Right atrium auricular region (tissue), 2 donors: Measurements from ENCODE around the gene SCAPER. TPM values are rescaled to one million over a fixed set of nuclear protein-coding genes. Genes with fewer than 3 reads are reported as not detected.
"Not testable (repeated sequence)": the region's sequence is repeated elsewhere in the genome, so short reads cannot be mapped to it uniquely, and the experiment has no call there.

Experiments used
- DNase-seq: peaks from one replicate; pipeline ENCODE4 v3.0.0-alpha.2; 2019; ENCODE audit warnings: low spot score
- H3K27ac ChIP-seq, 2 donors: fragments of 200-600 bp; sonication (generic); 1 replicate in 1 of 2; 2 replicates in 1 of 2; pipeline ENCODE4 v1.5.1; 2016 to 2019
- H3K27me3 ChIP-seq, 2 donors: fragments of 200-600 bp; sonication (generic); one replicate each; pipeline versions ENCODE4 v1.5.1 to v1.6.0; 2017 to 2019
- H3K36me3 ChIP-seq: fragments of 200-600 bp; sonication (generic); one replicate; pipeline ENCODE4 v1.5.1; 2016
- H3K4me1 ChIP-seq, 2 donors: fragments of 200-600 bp; sonication (generic); one replicate each; pipeline versions ENCODE4 v1.5.1 to v1.6.0; 2017 to 2019
- H3K4me3 ChIP-seq, 2 donors: fragments of 200-600 bp; sonication (generic); 1 replicate in 1 of 2; 2 replicates in 1 of 2; pipeline ENCODE4 v1.5.1; 2017 to 2019; ENCODE audit warnings: mild to moderate bottlenecking in 1 of 2, moderate library complexity in 1 of 2
- H3K9me3 ChIP-seq, 2 donors: fragments of 200-600 bp; sonication (generic); one replicate each; pipeline ENCODE4 v1.5.1; 2019
- total RNA-seq, 2 donors: library from RNA; depleted of rRNA; stranded (reverse); fragments of >200 nt; gene quantifications; one replicate each; pipeline ENCODE4 v1.1.0, GENCODE V29; 2016
- TF ChIP-seq, protein P1 (sequence below), 2 donors: fragments of 200-600 bp; sonication (generic); IDR thresholded peaks; one replicate each; pipeline ENCODE4 v1.5.1; 2019; ENCODE audit warnings: antibody characterized with exemption in 2 of 2

The SCAPER gene
- total RNA-seq, 2 donors from 2014 or later = 20.5 to 52.3 TPM

GRCh38 chr15:76839173-76839572 lies 66.0 kb downstream of the SCAPER start:
- TF ChIP-seq, protein P1, sequence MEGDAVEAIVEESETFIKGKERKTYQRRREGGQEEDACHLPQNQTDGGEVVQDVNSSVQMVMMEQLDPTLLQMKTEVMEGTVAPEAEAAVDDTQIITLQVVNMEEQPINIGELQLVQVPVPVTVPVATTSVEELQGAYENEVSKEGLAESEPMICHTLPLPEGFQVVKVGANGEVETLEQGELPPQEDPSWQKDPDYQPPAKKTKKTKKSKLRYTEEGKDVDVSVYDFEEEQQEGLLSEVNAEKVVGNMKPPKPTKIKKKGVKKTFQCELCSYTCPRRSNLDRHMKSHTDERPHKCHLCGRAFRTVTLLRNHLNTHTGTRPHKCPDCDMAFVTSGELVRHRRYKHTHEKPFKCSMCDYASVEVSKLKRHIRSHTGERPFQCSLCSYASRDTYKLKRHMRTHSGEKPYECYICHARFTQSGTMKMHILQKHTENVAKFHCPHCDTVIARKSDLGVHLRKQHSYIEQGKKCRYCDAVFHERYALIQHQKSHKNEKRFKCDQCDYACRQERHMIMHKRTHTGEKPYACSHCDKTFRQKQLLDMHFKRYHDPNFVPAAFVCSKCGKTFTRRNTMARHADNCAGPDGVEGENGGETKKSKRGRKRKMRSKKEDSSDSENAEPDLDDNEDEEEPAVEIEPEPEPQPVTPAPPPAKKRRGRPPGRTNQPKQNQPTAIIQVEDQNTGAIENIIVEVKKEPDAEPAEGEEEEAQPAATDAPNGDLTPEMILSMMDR (IDR thresholded peaks at IDR 0.05) = no peak

DNA sequence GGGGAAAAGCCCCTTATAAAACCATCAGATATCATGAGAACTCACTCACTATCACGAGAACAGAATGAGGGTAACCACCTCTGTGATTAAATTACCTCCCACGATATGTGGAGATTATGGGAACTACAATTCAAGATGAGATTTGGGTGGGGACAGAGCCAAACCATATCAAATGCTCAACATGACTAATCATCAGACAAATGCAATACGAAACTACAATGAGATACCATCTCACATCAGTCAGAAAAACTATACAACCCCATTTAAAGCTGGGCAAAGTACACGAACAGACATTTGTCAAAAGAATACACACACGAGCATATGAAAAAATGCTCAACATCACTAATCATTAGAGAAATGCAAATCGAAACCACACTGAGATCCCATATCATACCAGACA lies 67.7 kb downstream of the SCAPER start:
- no peak for DNase-seq
- TF ChIP-seq, protein P1 (IDR thresholded peaks at IDR 0.05) = no peak
- peaks cover 0 to 5% of the 10 kb centered on the region in 2 donors for H3K9me3 ChIP-seq
- H3K36me3 ChIP-seq = no peaks in the 10 kb centered on the region
- H3K4me1 ChIP-seq = peaks cover 0 to 4% of the 10 kb centered on the region in 2 donors
- no peak overlapping the region for H3K27ac ChIP-seq
- H3K4me3 ChIP-seq = no peak overlapping the region
- no peaks in the 10 kb centered on the region for H3K27me3 ChIP-seq

More at GRCh38 chr15:76839173-76839572, 66.0 kb downstream of the SCAPER start:
- Histone ChIP-seq H3K9me3 (no peaks in the 10 kb centered on the region), H3K4me1 (peaks cover 0 to 4% of the 10 kb centered on the region in 2 donors), H3K27me3 (no peaks in the 10 kb centered on the region), H3K4me3 (no peak overlapping the region), H3K27ac (no peak overlapping the region), H3K36me3 (no peaks in the 10 kb centered on the region)
- no peak for DNase-seq

DNA sequence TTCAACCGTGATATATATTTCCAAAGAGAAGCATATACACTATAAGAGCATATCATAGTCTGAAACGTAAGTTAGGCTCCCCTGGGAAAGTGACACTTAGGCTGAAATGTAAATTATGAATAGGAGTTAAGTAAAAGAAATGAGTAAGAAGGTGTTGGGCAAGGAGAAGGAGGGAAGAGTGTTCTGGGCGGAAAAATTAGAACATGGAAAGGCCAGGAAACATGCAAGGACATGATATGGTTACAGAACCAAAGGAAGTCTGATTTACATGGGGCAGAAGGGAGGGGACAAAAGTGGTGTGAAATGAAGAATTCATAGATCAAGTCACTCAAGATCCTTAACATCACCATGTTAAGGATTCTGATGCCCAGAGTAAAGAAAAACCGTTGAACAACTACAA lies 75.2 kb downstream of the SCAPER start:
- H3K9me3 ChIP-seq = peaks cover 0 to 5% of the 10 kb centered on the region in 2 donors
- no peak for DNase-seq
- no peaks in the 10 kb centered on the region for H3K36me3 ChIP-seq
- H3K27ac ChIP-seq = no peak overlapping the region
- H3K4me1 ChIP-seq = peaks cover 0 to 4% of the 10 kb centered on the region in 2 donors
- no peak overlapping the region for H3K4me3 ChIP-seq
- H3K27me3 ChIP-seq = no peaks in the 10 kb centered on the region
- TF ChIP-seq, protein P1 (IDR thresholded peaks at IDR 0.05) = no peak

- TF ChIP-seq, protein P1 (IDR thresholded peaks at IDR 0.05) = no peak
- Histone ChIP-seq H3K9me3 (peaks cover 0 to 1% of the 10 kb centered on the region in 2 donors), H3K4me3 (no peak overlapping the region), H3K4me1 (no peaks in the 10 kb centered on the region), H3K27ac (no peak overlapping the region), H3K27me3 (no peaks in the 10 kb centered on the region), H3K36me3 (no peaks in the 10 kb centered on the region)
- DNase-seq = no peak
Measured at GRCh38 chr15:76823890-76824289, 81.2 kb downstream of the SCAPER start.

GRCh38 chr15:76823303-76823702 lies 81.8 kb downstream of the SCAPER start:
- Histone ChIP-seq H3K27me3 (no peaks in the 10 kb centered on the region), H3K36me3 (no peaks in the 10 kb centered on the region), H3K4me3 (no peak overlapping the region), H3K27ac (no peak overlapping the region), H3K4me1 (no peaks in the 10 kb centered on the region), H3K9me3 (peaks cover 0 to 5% of the 10 kb centered on the region in 2 donors)
- TF ChIP-seq, protein P1 (IDR thresholded peaks at IDR 0.05) = no peak
- DNase-seq = no peak

DNA sequence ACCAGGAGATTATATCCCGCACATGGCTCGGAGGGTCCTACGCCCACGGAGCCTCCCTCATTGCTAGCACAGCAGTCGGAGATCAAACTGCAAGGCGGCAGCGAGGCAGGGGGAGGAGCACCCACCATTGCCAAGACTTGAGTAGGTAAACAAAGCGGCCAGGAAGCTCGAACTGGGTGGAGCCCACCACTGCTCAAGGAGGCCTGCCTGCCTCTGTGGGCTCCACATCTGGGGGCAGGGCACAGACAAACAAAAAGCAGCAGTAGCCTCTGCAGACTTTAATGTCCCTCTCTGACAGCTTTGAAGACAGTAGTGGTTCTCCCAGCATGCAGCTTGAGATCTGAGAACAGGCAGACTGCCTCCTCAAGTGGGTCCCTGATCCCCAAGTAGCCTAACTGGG lies 86.2 kb downstream of the SCAPER start:
- not testable (repeated sequence) for H3K36me3 ChIP-seq, H3K27ac ChIP-seq, H3K4me1 ChIP-seq, H3K27me3 ChIP-seq, DNase-seq, H3K4me3 ChIP-seq, H3K9me3 ChIP-seq
